ENCODE results near the gene MAP3K7. TPM values are rescaled to one million over a fixed set of nuclear protein-coding genes. Genes with fewer than 3 reads are reported as not detected.

Gene MAP3K7
- total and polyA plus RNA-seq, 2 of the 8 experiments (the other 6 are each of a cell fraction or from before 2014, with no cell fraction given) = 27.3 to 34.8 TPM

GRCh38 chr6:90508753-90509152, 78.1 kb downstream of the MAP3K7 start:
- Histone ChIP-seq H3K4ac (replicated peaks; ENCODE audit: insufficient read length, low read depth, low read length) (no peak overlapping the region), H3K36me3 (ENCODE audit: control insufficient read depth in 2 of 4, insufficient read depth in 4 of 4, low read length in 3 of 4) (peaks cover 0 to 5% (median 0%) of the 10 kb centered on the region in 4 experiments; a peak in 2 of 8 replicates), H3K4me1 (replicated peaks in 1 of 4; ENCODE audit: control insufficient read depth in 3 of 4, insufficient read depth in 4 of 4, low read length in 3 of 4) (no peaks in the 10 kb centered on the region), H2BK5ac (ENCODE audit: low read depth, low read length) (no peak overlapping the region), H3K4me2 (ENCODE audit: insufficient read depth in 1 of 2, low read depth in 2 of 2, low read length in 2 of 2) (no peak overlapping the region), H2BK120ac (replicated peaks; ENCODE audit: low read depth, low read length) (no peak overlapping the region), H3K79me1 (ENCODE audit: low read depth, low read length) (no peaks in the 10 kb centered on the region), H3K79me2 (ENCODE audit: control insufficient read depth in 1 of 2, insufficient read depth in 2 of 2, low read length in 2 of 2) (no peaks in the 10 kb centered on the region), H3K23ac (ENCODE audit: insufficient read length) (no peak overlapping the region), H3K56ac (replicated peaks; ENCODE audit: insufficient read length, low read depth, low read length) (no peak overlapping the region), H3K9ac (replicated peaks in 1 of 4; ENCODE audit: extremely low read depth in 1 of 4, low read depth in 3 of 4, low read length in 3 of 4) (no peak overlapping the region), H4K91ac (replicated peaks; ENCODE audit: insufficient read length, low read length) (no peak overlapping the region), H2AK5ac (ENCODE audit: low read depth, low read length) (no peak overlapping the region), H2BK15ac (ENCODE audit: low read length) (no peak overlapping the region), H3K27me3 (replicated peaks in 1 of 4; ENCODE audit: control insufficient read depth in 3 of 4, extremely low read depth in 1 of 4, insufficient read depth in 3 of 4, low read length in 3 of 4) (no peaks in the 10 kb centered on the region), H2BK12ac (ENCODE audit: low read depth, low read length) (no peak overlapping the region), H2BK20ac (ENCODE audit: low read length) (no peak overlapping the region), H3K9me3 (ENCODE audit: insufficient read depth in 2 of 2, low read depth in 1 of 2, low read length in 1 of 2) (no peaks in the 10 kb centered on the region), H3K4me3 (ENCODE audit: extremely low read depth in 1 of 4, insufficient read depth in 2 of 4, low read depth in 3 of 4, low read length in 4 of 4) (no peak overlapping the region), H4K8ac (ENCODE audit: extremely low read depth, insufficient read depth, low read length) (no peak overlapping the region), H3K14ac (ENCODE audit: insufficient read length) (no peak overlapping the region), H3K23me2 (ENCODE audit: low read depth, low read length) (no peaks in the 10 kb centered on the region), H3K18ac (ENCODE audit: extremely low read depth, low read length) (no peak overlapping the region), H4K5ac (ENCODE audit: insufficient read length, low read depth, low read length) (no peak overlapping the region), H4K20me1 (replicated peaks in 1 of 2; ENCODE audit: control insufficient read depth in 1 of 2, insufficient read depth in 2 of 2, low read length in 2 of 2) (no peaks in the 10 kb centered on the region), H2AFZ (ENCODE audit: low read length) (no peak overlapping the region), H3K27ac (ENCODE audit: low read depth, low read length) (no peak overlapping the region)
- TF ChIP-seq CTCF (IDR thresholded peaks at IDR 0.05; ENCODE audit: control extremely low read depth in 1 of 3, insufficient read depth in 1 of 3, low read depth in 1 of 3, low read length in 3 of 3) = peak; percentile 51 to 67 (median 59)
- TF ChIP-seq ATF2 (IDR thresholded peaks at IDR 0.05; ENCODE audit: low read length) = peak; percentile 52; the same call in 1 of the 2 replicates
- TF ChIP-seq RAD21 (IDR thresholded peaks at IDR 0.05 in 1 of 2, conservative IDR thresholded peaks at IDR 0.05 in 1 of 2; ENCODE audit: low read depth in 2 of 2, low read length in 2 of 2) = peak; percentile 85 to 88
- TF ChIP-seq SP1 (IDR thresholded peaks at IDR 0.05; ENCODE audit: low read depth, low read length) = peak; percentile 58
- TF ChIP-seq POLR2AphosphoS5 (IDR thresholded peaks at IDR 0.05; ENCODE audit: low read depth, low read length) = no peak; the same call in 1 of the 2 replicates
- POLR2A ChIA-PET (ENCODE audit: partially characterized antibody) = interaction anchor here (1.0 to 1.6 kb wide), 2 partner anchors 79 to 247 kb away, joined by 3 to 4 read pairs; no protein-coding TSS in a partner anchor
- peak; percentile 86 for FAIRE-seq
- WGBS, 2 experiments (ENCODE audit: extremely low coverage in 1 of 2, insufficient coverage in 1 of 2, insufficient read length in 1 of 2, insufficient replicate concordance in 2 of 2, low coverage in 1 of 2, low lambda C conversion rate in 2 of 2, missing lambda C conversion rate in 1 of 2) = 53% methylated on average over 5 of the region's 5 CpGs; no CpG with 5 or more reads in 1 of the 2 experiments
- CTCF ChIA-PET (ENCODE audit: partially characterized antibody) = interaction anchor here (0.7 to 3.8 kb wide), 11 partner anchors 9 to 572 kb away, joined by 3 to 21 read pairs (median 3); no protein-coding TSS in a partner anchor
- peak in 1 of 2 experiments; percentile 61 for DNase-seq (ENCODE audit: low read depth in 1 of 2, low spot score in 2 of 2)

All from H1 (cell line).